Activated CD8-positive, alpha-beta memory T cell treated with anti-CD3 and anti-CD28 coated beads, Interleukin-2, amount 50 U/mL, for 48 hours (primary cell): ENCODE results near the gene KCNMA1.
"Not testable (repeated sequence)": the region's sequence is repeated elsewhere in the genome, so short reads cannot be mapped to it uniquely, and the experiment has no call there.

Experiments used
- DNase-seq: peaks from one replicate; pipeline ENCODE4 v3.0.0-alpha.2; 2020

KCNMA1 gene

GRCh38 chr10:77661674-77662073, 24.1 kb upstream of the KCNMA1 start:
- DNase-seq, result no peak

GRCh38 chr10:77661100-77661499, 23.5 kb upstream of the KCNMA1 start:
- DNase-seq, result no peak

GRCh38 chr10:77659046-77659670, 21.6 kb upstream of the KCNMA1 start:
- not testable (repeated sequence) for DNase-seq

- DNase-seq, result no peak
These were observed 15.6 kb upstream of the KCNMA1 start for GRCh38 chr10:77653210-77653609.

GRCh38 chr10:77649333-77650331, 12.0 kb upstream of the KCNMA1 start:
- DNase-seq, result no peak

- DNase-seq, result no peak
These were observed 10.9 kb upstream of the KCNMA1 start for GRCh38 chr10:77648472-77648871.

- DNase-seq, result no peak
These were observed 10.1 kb upstream of the KCNMA1 start for GRCh38 chr10:77647543-77648293.

GRCh38 chr10:77644557-77645243, 7.1 kb upstream of the KCNMA1 start:
- DNase-seq, result no peak

- DNase-seq, result no peak
These were observed 6.3 kb upstream of the KCNMA1 start for GRCh38 chr10:77643795-77644468.

GRCh38 chr10:77641788-77642397, 4.3 kb upstream of the KCNMA1 start:
- DNase-seq, result peak; percentile 73

- no peak for DNase-seq
These were observed 3.7 kb upstream of the KCNMA1 start for GRCh38 chr10:77641344-77641743.

GRCh38 chr10:77640167-77640566, 2.6 kb upstream of the KCNMA1 start:
- DNase-seq, result no peak

GRCh38 chr10:77639756-77640155, 2.1 kb upstream of the KCNMA1 start:
- no peak for DNase-seq

- no peak for DNase-seq
These were observed 903 bp upstream of the KCNMA1 start for GRCh38 chr10:77638321-77639101.

GRCh38 chr10:77636967-77637531, 559 bp downstream of the KCNMA1 start:
- DNase-seq, result no peak

- DNase-seq, result no peak
These were observed 1.2 kb downstream of the KCNMA1 start for GRCh38 chr10:77636282-77636966.

- no peak for DNase-seq
These were observed 2.0 kb downstream of the KCNMA1 start for GRCh38 chr10:77635402-77636227.

GRCh38 chr10:77634939-77635338, 2.7 kb downstream of the KCNMA1 start:
- DNase-seq, result no peak

- DNase-seq, result no peak
These were observed 4.2 kb downstream of the KCNMA1 start for GRCh38 chr10:77633376-77633775.
